Omental fat pad (tissue), 4 donors: ENCODE data around the gene SPTBN1. TPM values are rescaled to one million over a fixed set of nuclear protein-coding genes. Genes with fewer than 3 reads are reported as not detected.

Source experiments
- ATAC-seq: fragments of 150-250 bp; one replicate; pipeline ENCODE4 v1.9.1; 2016; ENCODE audit warnings: mild to moderate bottlenecking, moderate library complexity; ENCODE audit not compliant: low FRiP score
- DNase-seq: peaks from one replicate; pipeline ENCODE4 v3.0.0-alpha.2; 2019; ENCODE audit warnings: low spot score
- total RNA-seq, 4 donors: library from RNA; depleted of rRNA; stranded (reverse); fragments of >200 nt; gene quantifications; one replicate each; pipeline ENCODE4 v1.1.0, GENCODE V29; 2016
- TF ChIP-seq, protein P1 (sequence below), 3 donors: fragments of 450-650 bp; IDR thresholded peaks; one replicate each; pipeline ENCODE4 v1.5.1; 2016 to 2017; ENCODE audit warnings: antibody characterized with exemption in 3 of 3, mild to moderate bottlenecking in 3 of 3, moderate library complexity in 2 of 3

SPTBN1 gene
- total RNA-seq, 4 donors from 2014 or later, result 681 to 1,046 (median 964) TPM

- ATAC-seq, result no peak
- TF ChIP-seq, protein P1, sequence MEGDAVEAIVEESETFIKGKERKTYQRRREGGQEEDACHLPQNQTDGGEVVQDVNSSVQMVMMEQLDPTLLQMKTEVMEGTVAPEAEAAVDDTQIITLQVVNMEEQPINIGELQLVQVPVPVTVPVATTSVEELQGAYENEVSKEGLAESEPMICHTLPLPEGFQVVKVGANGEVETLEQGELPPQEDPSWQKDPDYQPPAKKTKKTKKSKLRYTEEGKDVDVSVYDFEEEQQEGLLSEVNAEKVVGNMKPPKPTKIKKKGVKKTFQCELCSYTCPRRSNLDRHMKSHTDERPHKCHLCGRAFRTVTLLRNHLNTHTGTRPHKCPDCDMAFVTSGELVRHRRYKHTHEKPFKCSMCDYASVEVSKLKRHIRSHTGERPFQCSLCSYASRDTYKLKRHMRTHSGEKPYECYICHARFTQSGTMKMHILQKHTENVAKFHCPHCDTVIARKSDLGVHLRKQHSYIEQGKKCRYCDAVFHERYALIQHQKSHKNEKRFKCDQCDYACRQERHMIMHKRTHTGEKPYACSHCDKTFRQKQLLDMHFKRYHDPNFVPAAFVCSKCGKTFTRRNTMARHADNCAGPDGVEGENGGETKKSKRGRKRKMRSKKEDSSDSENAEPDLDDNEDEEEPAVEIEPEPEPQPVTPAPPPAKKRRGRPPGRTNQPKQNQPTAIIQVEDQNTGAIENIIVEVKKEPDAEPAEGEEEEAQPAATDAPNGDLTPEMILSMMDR (IDR thresholded peaks at IDR 0.05), result no peak
- no peak for DNase-seq
Measured at GRCh38 chr2:54619660-54620231, 163.6 kb downstream of the SPTBN1 start.

DNA sequence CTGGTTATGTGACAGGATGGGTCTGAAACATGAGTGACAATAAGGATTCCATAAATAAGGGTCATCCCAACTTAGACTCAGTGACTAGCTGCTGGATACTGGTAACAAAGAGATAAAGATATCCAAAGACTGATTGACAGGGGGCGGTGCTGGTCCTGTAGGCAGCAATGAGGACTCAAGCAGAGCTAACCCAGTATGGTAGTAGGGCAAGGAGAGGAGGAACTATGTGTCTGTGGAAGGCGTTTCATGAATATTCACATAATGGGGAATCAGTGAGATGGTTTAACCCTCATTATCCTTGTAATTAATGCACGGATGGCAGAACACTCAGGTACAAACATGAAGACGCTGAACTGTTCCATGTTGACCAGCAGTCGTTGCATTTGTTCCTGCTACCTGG, 164.8 kb downstream of the SPTBN1 start:
- no peak for DNase-seq
- ATAC-seq, result no peak
- TF ChIP-seq, protein P1 (IDR thresholded peaks at IDR 0.05), result no peak

DNA sequence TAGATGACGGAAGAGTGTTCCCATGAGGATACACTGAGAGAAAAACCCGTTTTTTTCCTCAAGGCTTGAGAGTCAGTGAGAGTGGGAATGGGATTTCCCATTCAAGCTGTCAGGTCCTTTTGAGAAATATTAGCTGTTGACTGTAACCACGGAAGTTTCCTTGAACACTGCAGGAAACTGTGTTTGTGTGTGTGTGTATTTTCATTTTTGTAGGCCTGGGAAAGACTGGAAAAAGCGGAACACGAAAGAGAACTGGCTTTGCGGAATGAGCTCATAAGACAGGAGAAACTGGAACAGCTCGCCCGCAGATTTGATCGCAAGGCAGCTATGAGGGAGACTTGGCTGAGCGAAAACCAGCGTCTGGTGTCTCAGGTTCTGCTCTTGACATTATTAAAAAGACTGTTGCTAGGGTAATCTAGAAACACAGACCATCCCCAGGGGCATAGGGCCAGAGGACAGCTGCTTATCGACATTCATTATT, 168.5 kb downstream of the SPTBN1 start:
- no peak for ATAC-seq
- TF ChIP-seq, protein P1 (IDR thresholded peaks at IDR 0.05), result no peak
- DNase-seq, result no peak

- DNase-seq (no peak), ATAC-seq (no peak)
- TF ChIP-seq, protein P1 (IDR thresholded peaks at IDR 0.05), result no peak
Measured at GRCh38 chr2:54626131-54626530, 170.0 kb downstream of the SPTBN1 start.

- no peak for ATAC-seq
- TF ChIP-seq, protein P1 (IDR thresholded peaks at IDR 0.05), result no peak
- DNase-seq, result no peak
Measured at GRCh38 chr2:54626884-54627283, 170.8 kb downstream of the SPTBN1 start.

DNA sequence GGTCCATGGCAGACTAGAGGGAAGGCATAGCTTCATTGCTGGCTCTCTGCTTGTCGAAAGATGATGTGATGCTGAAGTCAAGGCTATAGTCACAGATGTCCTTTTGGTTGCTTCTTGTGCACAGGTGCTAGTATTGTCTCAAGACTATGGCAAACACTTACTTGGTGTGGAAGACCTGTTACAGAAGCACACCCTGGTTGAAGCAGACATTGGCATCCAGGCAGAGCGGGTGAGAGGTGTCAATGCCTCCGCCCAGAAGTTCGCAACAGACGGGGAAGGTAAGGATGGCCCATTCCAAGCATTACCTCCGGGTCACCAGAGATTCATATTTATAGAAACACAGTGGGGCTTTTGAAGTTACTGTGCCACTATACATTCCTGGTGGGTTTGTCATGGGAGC, 171.8 kb downstream of the SPTBN1 start:
- TF ChIP-seq, protein P1 (IDR thresholded peaks at IDR 0.05), result no peak
- DNase-seq, result no peak
- ATAC-seq, result no peak

DNA sequence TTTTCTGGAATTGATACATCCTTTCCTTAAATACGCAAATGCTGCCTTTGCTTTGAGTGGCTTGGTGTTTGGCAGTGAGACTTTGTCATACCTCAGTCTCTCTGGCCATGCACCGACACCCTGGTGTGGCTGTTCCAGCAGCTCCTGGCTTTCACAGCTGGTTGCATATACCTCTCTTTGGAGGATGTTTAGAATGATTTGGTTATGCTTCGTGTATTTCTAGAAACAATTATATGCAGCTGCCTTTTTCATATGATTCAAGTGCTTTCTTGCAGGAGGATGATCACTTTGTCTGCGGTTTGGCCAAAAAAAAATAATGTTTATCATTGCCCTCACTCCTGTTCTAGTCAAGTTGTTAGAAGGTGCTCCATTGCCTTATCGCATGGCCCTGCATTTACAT, 172.3 kb downstream of the SPTBN1 start:
- ATAC-seq (no peak), DNase-seq (no peak)

More for the DNA sequence above, 172.3 kb downstream of the SPTBN1 start:
- TF ChIP-seq, protein P1 (IDR thresholded peaks at IDR 0.05), result no peak
